HepG2 (cell line): ENCODE results near the gene YWHAE. TPM values are rescaled to one million over a fixed set of nuclear protein-coding genes. Genes with fewer than 3 reads are reported as not detected.

Source experiments
- ARNT ChIP-seq: fragments of 450-650 bp; IDR thresholded peaks from 2 replicates; pipeline ENCODE4 v1.6.1; 2017
- ATF1 ChIP-seq: IDR thresholded peaks from 2 replicates; pipeline ENCODE4 v1.6.1; 2016; ENCODE audit warnings: mild to moderate bottlenecking, control low read depth
- CTCF ChIP-seq: sonication (generic); formaldehyde crosslinking; IDR thresholded peaks from 2 replicates; pipeline ENCODE4 v1.5.0; 2020; ENCODE audit warnings: mild to moderate bottlenecking, missing genetic modification reagents, moderate library complexity
- HOXA3 ChIP-seq: sonication (generic); formaldehyde crosslinking; IDR thresholded peaks from 2 replicates; pipeline ENCODE4 v1.5.0; 2020; ENCODE audit warnings: missing genetic modification reagents
- NRL ChIP-seq: sonication (generic); formaldehyde crosslinking; IDR thresholded peaks from 2 replicates; pipeline ENCODE4 v1.5.0; 2020; ENCODE audit warnings: missing genetic modification reagents, mild to moderate bottlenecking, moderate library complexity, borderline replicate concordance
- ZNF235 ChIP-seq: sonication (generic); formaldehyde crosslinking; IDR thresholded peaks from 2 replicates; pipeline ENCODE4 v1.8.1; 2023; ENCODE audit warnings: mild to moderate bottlenecking, missing genetic modification reagents, borderline replicate concordance
- ZNF318 ChIP-seq: sonication (generic); formaldehyde crosslinking; IDR thresholded peaks from 2 replicates; pipeline ENCODE4 v1.4.0; 2020; ENCODE audit warnings: mild to moderate bottlenecking, missing genetic modification reagents
- ZNF414 ChIP-seq: sonication (generic); formaldehyde crosslinking; IDR thresholded peaks from 2 replicates; pipeline ENCODE4 v1.5.0; 2020; ENCODE audit warnings: missing genetic modification reagents
- ZNF766 ChIP-seq: sonication (generic); formaldehyde crosslinking; IDR thresholded peaks from 2 replicates; pipeline ENCODE4 v1.5.0; 2020; ENCODE audit warnings: missing genetic modification reagents, borderline replicate concordance
- polyA plus RNA-seq, 8 experiments: library from polyadenylated mRNA; depleted of rRNA in 3 of 8; stranded (reverse) in 7 of 8; unstranded in 1 of 8; fragments of >200 nt; fragmentation: Illumina TruSeq in 4 of 8; extraction: Trizol in 4 of 8; gene quantifications; 2 replicates each; pipeline versions ENCODE4 v1.2.1 to v1.2.3, GENCODE V29; 2011 to 2016; ENCODE audit warnings: low read depth in 4 of 8, missing spikeins in 1 of 8, mixed read lengths in 1 of 8; ENCODE audit not compliant: insufficient read depth in 1 of 8
- total RNA-seq, 5 experiments: library from RNA; depleted of rRNA; stranded (reverse); fragments of >200 nt; fragmentation: Illumina TruSeq; extraction: Trizol; gene quantifications; 2 replicates each; pipeline ENCODE4 v1.2.3, GENCODE V29; 2016; ENCODE audit warnings: low read depth in 1 of 5

Gene YWHAE
- total and polyA plus RNA-seq, 2 of the 13 experiments (the other 11 are each of a cell fraction or from before 2014, with no cell fraction given): 256 to 335 TPM

- no peak for TF ChIP-seq CTCF
- TF ChIP-seq ARNT: no peak
- TF ChIP-seq ZNF318 (CRISPR knock-in tag): no peak
- TF ChIP-seq ZNF766 (CRISPR knock-in tag): no peak
- TF ChIP-seq ZNF414 (CRISPR knock-in tag): no peak
- TF ChIP-seq ATF1 (CRISPR knock-in tag): no peak
- no peak for TF ChIP-seq ZNF235 (CRISPR knock-in tag)
- peak; percentile 59; the same call in 1 of the 2 replicates for TF ChIP-seq NRL (CRISPR knock-in tag)
- TF ChIP-seq HOXA3: no peak; the same call in 1 of the 2 replicates
Measured at GRCh38 chr17:1412185-1413110, 12.4 kb upstream of the YWHAE start (continued).
